ENCODE measurements around the gene CEP89.
"Not testable (repeated sequence)": the region's sequence is repeated elsewhere in the genome, so short reads cannot be mapped to it uniquely, and the experiment has no call there.

Gene CEP89

GRCh38 chr19:32868206-32868950, 103.4 kb downstream of the CEP89 start:
- no peak for DNase-seq

- not testable (repeated sequence) for DNase-seq
Measured at GRCh38 chr19:32867436-32867835, 104.3 kb downstream of the CEP89 start.

- DNase-seq, result peak; percentile 5
Measured at GRCh38 chr19:32866564-32867265, 105.0 kb downstream of the CEP89 start.

GRCh38 chr19:32866061-32866460, 105.7 kb downstream of the CEP89 start:
- DNase-seq, result peak; percentile 5

GRCh38 chr19:32865326-32865725, 106.4 kb downstream of the CEP89 start:
- peak; percentile 80 for DNase-seq

- DNase-seq, result no peak
Measured at GRCh38 chr19:32864318-32865007, 107.3 kb downstream of the CEP89 start.

GRCh38 chr19:32863841-32864240, 107.9 kb downstream of the CEP89 start:
- DNase-seq, result no peak

- no peak for DNase-seq
Measured at GRCh38 chr19:32863301-32863700, 108.5 kb downstream of the CEP89 start.

- DNase-seq, result no peak
Measured at GRCh38 chr19:32862741-32863140, 109.0 kb downstream of the CEP89 start.

- DNase-seq, result no peak
Measured at GRCh38 chr19:32862173-32862572, 109.6 kb downstream of the CEP89 start.

- no peak for DNase-seq
Measured at GRCh38 chr19:32861596-32861995, 110.2 kb downstream of the CEP89 start.

- DNase-seq, result no peak
Measured at GRCh38 chr19:32859591-32859990, 112.2 kb downstream of the CEP89 start.

- no peak for DNase-seq
Measured at GRCh38 chr19:32858559-32858958, 113.2 kb downstream of the CEP89 start.

GRCh38 chr19:32858155-32858554, 113.6 kb downstream of the CEP89 start:
- no peak for DNase-seq

- DNase-seq, result no peak
Measured at GRCh38 chr19:32857584-32857983, 114.2 kb downstream of the CEP89 start.

- not testable (repeated sequence) for DNase-seq
Measured at GRCh38 chr19:32856818-32857217, 114.9 kb downstream of the CEP89 start.

GRCh38 chr19:32852216-32852615, 119.5 kb downstream of the CEP89 start:
- DNase-seq, result no peak

GRCh38 chr19:32848035-32848434, 123.7 kb downstream of the CEP89 start:
- DNase-seq, result not testable (repeated sequence)

GRCh38 chr19:32843716-32844245, 128.0 kb downstream of the CEP89 start:
- DNase-seq, result no peak

- DNase-seq, result no peak
Measured at GRCh38 chr19:32842061-32842460, 129.7 kb downstream of the CEP89 start.

GRCh38 chr19:32837531-32837930, 134.2 kb downstream of the CEP89 start:
- no peak for DNase-seq

GRCh38 chr19:32833388-32833787, 138.4 kb downstream of the CEP89 start:
- DNase-seq, result not testable (repeated sequence)

- DNase-seq, result not testable (repeated sequence)
Measured at GRCh38 chr19:32832825-32833224, 138.9 kb downstream of the CEP89 start.

Data from NCI-H2171 treated with DMSO at 0.1 percent for 48 hours (cell line).